Sciatic nerve (tissue), 2 donors: Measurements from ENCODE around the gene KCMF1. TPM values are rescaled to one million over a fixed set of nuclear protein-coding genes. Genes with fewer than 3 reads are reported as not detected.
"Not testable (repeated sequence)": the region's sequence is repeated elsewhere in the genome, so short reads cannot be mapped to it uniquely, and the experiment has no call there.

Experiments used
- ATAC-seq: fragments of 200-7000 bp; cut with Tn5 transposase; one replicate; pipeline ENCODE4 v1.9.1; 2020; ENCODE audit warnings: mild to moderate bottlenecking, moderate library complexity
- DNase-seq: peaks from one replicate; pipeline ENCODE4 v3.0.0-alpha.2; 2020; ENCODE audit warnings: low spot score
- intact Hi-C: fragments of 100-400 bp; cut with DNase I; formaldehyde crosslinking; loops from one replicate; pipeline ENCODE4 v1.14.2; 2022
- total RNA-seq: library from RNA; stranded (reverse); fragmentation: NEBNext Ultra II Directional; extraction: Animal tissue kit (Norgen Biotek cat#: 25700); gene quantifications from one replicate; pipeline ENCODE4 v1.2.1, GENCODE V29; 2021
- donor health status: DM: no; HTN: no; CAD: no.
- donor health status: DM: no; HTN: no; CAD: no.

KCMF1 gene
- total RNA-seq, result 64.8 TPM

DNA sequence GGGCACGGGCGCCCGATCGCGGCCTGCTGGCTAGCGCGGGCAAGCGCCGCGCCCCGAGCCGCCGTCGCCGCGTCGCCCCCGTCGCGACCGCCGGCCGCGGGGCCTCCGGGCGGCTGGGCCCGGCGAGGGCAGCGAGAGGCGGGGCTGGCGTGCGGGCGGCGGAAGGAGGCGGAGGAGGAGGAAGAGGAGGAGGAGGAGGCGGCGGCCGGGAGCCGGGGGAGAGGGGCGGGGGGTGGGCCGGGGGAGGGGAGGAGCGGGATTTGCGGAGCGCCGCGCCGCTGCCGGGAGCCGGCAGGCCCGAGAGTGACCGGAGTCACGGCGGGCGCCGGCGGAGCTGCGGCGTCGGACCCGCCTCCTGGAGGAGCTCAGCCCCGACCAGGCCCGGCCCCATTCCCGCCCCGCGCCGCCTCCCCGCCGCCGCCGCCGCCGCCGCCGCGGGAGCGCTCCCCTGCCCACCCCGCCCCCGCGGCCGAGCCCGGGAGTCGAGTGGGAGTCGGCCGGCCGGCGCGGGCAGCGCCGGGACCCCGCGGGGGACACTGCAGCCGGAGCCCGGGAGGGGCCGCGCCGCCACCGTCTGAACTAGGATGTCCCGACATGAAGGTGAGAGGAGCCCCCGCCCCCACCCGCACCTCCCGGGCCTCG lies at the start of gene KCMF1:
Gene KCMF1 (plus strand): TSS at position 294 of the 642 bp plus-strand sequence. CDS start 291 bp downstream, at position 585.
- ATAC-seq, result peak; percentile 83
- intact Hi-C loops, result no loop called here
- peak; percentile 88 for DNase-seq

DNA sequence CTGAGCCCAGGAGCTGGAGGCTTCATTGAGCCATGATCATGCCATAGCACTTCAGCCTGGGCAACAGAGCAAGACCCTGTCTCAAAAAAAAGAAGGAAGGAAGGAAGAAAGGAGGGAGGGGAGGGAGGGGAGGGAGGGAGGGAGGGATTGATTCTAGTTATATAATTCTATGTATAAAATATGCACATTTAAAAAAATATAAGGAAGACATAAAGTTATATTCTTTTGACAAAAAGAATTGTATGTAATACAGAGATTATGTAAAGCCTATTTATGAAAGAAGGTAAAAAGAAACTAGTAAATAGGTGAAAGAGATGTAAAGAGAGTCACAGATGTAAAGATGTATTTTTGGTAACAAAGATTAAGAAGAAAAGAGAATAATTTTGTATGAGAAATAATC lies 48.0 kb upstream of the KCMF1 start:
- DNase-seq, result no peak

DNA sequence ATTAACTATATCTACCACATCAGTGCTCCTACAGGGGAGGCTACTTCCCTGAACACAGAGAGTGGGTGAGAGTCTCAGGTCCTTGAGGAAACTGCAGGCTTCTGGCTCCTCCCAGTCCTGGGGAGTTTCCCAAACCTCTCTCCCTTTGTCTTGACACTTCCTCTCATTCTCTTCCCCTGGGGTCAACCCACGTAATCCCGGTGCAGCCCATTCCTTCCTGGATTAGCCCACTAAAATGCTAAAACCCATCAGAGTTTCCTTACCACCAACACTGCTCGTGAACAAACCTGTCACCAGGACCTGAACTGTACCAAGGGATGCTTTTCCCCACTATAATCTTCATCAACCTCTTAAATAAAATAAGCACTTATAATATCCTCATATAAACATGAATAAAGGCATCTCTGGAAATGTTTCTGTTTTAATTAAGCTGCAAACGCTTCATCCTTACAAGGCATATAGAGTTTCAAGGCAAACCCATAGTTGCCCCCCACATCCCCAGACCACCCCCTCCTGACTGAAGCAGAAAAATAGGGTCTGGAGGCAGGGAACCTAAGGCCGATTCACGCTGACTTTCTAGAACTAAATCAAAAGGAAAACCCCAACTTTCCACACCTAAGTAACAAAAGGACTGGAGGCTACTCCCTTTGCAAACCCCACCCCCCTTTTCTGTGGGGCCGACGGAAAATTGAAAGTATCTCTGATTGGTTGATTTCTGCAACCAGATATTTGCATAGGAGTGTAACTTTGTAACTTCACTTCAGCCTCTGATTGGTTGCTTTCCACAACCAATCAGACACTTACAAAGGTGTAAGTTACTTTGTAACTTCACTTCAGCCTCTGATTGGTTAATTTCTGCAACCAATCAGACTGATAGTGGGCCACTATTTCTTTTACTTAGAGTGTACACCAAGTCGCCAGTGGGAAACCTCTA lies 46.5 kb upstream of the KCMF1 start:
- peak; percentile 56 for DNase-seq
- intact Hi-C loops, result no loop called here
- ATAC-seq, result peak; percentile 14

More for the DNA sequence above, 48.0 kb upstream of the KCMF1 start:
- no peak for ATAC-seq
- intact Hi-C loops, result no loop called here

DNA sequence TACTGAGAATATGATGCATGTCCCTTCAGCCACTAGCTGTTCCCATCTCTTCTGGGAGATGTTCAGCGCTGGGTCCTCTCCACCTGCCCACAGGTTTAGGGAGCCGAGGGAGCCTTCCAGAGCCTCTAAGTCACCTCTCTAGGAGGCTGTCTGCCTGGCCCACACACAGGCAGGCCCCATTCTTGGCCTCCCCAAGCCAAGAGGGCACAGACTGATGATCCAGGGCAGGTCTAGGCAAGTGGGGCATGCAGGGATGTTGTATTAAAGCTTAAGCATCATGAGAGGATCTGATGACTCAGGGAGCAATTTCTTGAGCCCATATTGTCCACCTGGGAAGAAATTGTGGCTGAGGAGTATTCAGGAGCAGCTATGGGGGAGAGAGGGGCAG lies 45.6 kb upstream of the KCMF1 start:
- no peak for DNase-seq
- intact Hi-C loops, result no loop called here

DNA sequence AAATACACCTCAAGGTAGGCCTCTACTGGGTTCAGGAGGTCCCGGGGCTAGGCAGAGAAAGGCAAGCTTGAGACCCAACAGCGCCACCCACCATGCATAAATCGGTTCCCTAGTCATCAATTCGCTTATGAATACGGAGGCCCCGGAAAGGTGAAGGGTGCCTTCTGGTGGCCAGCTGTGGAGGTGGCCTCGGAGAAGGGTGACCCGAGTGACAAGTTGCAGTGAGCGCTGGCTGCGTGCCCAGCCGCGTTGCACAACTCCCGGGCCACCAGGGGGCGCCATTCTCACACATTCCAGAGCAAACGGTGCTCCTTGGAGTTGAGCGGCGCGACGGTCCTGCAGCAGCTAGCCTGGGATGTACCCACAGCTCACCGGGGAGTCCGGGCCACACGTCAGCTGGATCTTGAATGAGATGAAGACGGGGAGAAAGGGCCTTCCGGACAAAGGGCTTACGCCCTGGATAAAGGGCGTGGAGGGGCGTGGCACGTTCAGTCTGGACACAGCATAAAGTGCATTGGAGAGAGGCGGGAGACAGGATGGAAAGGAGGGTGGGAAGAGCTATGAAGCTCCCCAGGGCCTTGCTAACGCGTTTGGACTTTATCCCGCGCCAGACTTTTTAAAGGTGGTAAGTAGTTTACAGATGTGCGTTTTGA lies 45.1 kb upstream of the KCMF1 start:
- DNase-seq, result peak; percentile 96
- intact Hi-C loops, result no loop called here
- peak; percentile 90 for ATAC-seq

More for the DNA sequence above, 45.6 kb upstream of the KCMF1 start:
- ATAC-seq, result peak; percentile 2

DNA sequence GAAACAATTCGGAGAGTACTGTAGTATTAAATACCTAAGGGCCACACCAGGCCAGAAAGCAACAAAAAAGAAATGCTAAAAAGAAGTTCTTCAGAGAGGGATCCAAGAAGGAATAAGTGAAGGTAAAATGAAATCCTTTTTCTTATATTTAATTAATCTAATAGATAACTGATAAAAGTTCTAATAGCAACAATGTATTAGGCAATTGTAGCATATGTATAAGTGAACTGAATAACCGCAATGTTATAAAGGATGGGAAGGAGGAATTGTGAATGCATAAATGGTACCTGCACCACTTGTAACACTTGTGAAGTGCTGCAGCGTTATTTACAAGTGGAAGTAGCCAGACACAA lies 43.7 kb upstream of the KCMF1 start:
- DNase-seq (no peak), ATAC-seq (no peak)
- intact Hi-C loops, result no loop called here

DNA sequence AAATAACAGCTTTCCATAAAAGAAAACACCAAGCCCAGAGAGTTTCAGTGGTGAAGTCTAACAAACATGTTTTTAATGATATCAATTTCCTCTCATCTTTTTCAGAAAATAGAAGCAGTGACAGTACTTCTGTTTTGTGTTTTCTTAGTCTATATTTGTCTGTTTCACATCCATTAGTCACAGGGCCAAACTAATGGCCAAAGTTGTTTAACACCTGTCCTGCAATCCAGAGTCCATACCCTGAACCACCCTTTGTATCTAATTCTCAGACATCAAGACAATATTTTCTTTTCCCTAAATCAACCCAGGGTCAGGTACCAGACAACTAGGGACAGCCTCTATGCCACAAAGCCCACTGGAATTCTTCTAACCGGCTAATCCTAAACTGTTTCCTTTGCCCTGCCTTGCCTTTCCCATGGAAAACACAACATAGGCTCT lies 39.6 kb upstream of the KCMF1 start:
- no peak for ATAC-seq
- intact Hi-C loops, result no loop called here
- no peak for DNase-seq

DNA sequence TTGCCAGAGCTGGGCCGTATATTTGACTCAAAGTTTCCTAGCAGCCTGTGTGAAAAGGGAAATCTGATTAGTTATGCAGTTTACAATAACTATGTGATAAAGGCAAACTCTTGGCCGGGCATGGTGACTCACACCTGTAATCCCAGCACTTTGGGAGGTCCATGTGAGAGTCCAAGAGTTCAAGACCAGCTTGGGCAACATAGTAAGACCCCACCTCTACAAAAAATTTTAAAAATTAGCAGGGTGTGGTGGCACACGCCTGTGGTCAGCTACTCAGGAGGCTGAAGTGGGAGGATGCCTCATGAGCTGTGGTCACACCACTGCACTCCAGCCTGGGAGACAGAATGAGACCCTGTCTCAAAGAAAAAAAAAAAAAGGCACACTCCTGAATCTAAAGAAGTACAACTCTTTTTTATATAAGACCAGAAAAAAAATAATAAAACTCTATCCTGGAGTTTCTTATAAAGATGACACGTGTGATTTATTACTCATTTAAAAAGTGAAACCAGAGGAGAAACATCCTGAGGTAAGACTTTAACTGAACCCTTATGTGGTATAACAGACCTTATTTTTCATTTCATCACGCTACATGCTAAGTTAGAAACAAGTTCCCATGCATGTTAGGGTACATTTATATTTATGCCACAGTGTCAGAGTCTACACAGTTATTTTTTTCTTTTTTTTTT lies 32.6 kb upstream of the KCMF1 start:
- ATAC-seq (no peak), DNase-seq (no peak)
- intact Hi-C loops, result no loop called here

DNA sequence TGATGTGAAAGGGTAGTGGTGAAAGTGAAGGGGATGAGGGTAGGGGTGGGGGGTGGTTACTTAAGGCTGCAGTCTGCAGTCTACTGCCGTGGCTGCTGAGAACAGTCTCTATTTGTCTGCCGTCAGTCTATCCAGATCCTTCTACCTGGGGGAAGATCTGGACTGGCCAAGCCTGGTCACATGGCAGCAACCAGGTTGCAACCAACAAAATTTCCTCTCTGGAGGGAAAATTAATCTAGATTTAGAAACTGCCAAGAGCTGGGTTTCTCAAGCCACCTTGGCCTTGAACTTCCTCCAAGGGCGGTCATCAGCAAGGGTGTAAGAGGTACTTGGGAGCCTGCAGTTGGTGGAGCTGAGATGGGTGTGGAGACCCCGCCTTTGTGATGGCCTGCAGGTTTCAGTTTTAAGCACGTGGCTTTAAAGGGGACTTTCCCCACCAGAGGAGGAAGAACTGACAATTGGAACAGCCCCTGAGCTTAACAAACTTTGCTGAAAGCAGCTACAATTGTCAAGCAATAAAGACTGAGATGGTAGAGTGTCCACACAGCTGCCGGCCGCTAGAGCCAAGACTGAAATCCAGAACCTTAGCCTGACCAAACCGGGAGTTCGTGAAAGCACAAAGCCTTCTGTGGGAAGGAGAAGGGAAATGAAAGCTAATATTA lies 31.4 kb upstream of the KCMF1 start:
- no peak for DNase-seq
- ATAC-seq, result no peak
- intact Hi-C loops, result no loop called here

DNA sequence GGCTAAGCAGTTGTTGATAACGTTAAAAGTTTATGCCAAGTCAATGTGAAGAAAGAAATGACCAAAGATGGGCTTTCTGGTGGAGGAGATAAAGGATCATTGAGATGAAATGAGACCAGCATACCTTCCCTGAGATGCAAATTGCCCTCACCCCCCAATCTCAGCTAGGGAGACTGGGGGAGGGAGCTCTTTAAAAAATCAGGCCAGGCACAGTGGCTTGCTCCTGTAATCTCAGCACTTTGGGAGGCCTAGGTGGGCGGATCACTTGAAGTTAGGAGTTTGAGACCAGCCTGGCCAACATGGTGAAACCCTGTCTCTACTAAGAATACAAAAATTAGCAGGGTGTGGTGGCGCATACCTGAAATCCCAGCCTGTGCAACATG lies 30.9 kb upstream of the KCMF1 start:
- intact Hi-C loops, result no loop called here
- no peak for DNase-seq
- no peak for ATAC-seq

DNA sequence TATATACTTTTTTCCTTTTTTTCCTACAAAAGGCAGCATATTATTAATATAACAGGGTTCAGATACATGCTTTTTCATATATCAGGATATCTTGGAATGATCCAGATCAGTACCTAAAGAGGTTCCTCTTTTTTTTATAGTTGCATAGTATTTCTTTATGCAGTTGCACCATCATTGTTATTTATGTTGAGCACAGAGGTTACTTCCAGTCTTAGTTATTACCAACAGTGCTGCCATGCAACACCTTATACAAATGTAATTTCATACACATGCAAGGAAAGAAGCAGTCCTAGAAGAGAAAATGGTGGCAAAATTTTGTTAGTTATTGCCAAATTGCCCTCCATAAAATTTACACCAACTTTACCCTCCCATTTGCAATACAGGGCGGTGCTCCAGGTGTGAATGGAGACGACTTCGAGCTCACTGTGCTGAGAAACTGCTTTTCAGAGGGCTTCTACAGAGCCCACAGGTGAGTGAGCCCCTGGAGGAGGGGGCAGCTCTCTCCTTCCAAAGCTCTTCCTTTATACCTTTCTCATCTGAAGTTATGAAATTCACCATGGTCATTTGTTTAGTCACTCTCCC lies 30.0 kb upstream of the KCMF1 start:
- ATAC-seq (no peak), DNase-seq (no peak)
- intact Hi-C loops, result no loop called here

DNA sequence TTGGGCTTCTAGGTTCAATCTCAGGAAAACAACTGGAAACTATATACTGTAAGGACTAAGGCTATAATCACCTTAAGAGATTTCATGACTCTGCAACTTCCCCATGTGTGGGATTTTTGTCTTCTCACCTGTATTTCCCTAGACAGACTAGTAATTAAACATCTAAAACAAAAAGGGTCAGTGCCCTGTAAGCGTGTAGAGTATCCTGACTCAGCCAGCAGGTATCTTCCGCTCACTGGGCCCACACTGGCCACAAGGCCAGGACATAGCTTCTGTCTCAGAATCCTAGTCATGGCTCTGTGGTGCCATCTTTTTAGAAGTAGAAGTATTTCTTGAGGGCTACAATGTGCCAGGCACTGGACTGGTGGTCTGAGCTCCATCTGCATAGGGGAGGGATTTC lies 28.8 kb upstream of the KCMF1 start:
- ATAC-seq (no peak), DNase-seq (no peak)
- intact Hi-C loops, result no loop called here

DNA sequence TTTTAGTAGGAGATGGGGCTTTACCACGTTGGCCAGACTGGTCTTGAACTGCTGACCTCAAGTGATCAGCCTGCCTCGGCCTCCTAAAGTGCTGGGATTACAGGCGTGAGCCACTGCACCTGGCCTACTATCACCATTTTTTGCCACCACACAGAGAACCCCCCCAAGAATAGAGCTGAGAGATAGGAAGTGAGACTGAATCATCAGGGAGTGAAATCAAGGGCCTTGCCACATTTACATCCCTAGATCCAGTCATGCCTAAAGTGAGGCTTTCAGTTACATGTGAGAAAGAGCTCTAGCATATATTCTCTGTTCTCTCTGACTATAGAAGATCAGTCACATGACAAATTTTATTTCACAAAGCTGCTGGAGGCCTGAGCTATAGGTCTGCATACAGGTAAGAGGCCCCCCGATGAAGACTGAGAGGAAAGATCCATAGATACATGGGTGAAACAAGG lies 28.0 kb upstream of the KCMF1 start:
- intact Hi-C loops, result no loop called here
- no peak for DNase-seq
- ATAC-seq, result no peak

DNA sequence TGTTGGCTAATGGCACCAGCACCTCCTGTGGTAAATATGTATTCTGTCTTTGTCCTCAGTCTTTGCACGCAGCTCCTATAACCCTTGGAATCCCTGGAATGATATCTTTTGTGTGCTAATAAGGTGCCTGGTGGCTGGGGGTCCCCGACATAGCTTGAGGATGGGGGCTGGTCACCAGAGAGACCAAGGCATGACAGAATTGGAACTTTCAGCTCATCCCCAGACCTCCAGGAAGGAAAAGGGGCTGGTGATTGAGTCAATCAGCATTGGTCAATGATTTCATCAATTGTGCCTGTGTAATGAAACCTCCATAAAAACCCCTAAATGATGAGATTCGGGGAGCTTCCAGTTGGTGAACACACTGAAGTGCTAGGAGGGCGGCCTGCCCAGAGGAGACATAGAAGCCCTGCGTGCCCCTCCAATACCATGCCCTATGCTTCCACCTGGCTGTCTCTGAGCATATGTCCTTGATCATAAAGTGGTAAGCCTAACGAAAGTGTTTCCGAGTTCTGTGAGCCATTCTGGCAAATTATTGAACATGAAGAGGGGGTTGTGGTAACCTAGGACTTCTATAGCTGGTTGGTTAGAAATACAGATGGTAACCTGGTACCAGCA lies 26.6 kb upstream of the KCMF1 start:
- no peak for ATAC-seq
- no peak for DNase-seq
- intact Hi-C loops, result no loop called here

DNA sequence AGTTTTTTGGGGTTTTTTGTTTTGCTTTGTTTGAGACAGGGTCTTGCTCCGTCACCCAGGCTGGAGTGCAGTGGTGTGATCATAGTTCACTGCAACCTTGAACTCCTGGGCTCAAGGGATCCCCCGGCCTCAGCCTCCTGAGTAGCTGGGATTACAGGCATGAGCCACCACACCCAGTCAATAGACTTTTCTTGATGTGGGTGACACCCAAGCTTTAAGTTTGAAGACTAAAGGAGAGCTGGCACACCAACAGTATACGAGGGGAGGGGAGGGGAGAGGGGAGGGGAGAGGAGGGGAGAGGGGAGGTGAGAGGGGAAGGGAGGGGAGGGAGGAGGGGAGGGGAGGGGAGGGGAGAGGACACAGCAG lies 25.1 kb upstream of the KCMF1 start:
- intact Hi-C loops, ATAC-seq, DNase-seq: not testable (repeated sequence)

DNA sequence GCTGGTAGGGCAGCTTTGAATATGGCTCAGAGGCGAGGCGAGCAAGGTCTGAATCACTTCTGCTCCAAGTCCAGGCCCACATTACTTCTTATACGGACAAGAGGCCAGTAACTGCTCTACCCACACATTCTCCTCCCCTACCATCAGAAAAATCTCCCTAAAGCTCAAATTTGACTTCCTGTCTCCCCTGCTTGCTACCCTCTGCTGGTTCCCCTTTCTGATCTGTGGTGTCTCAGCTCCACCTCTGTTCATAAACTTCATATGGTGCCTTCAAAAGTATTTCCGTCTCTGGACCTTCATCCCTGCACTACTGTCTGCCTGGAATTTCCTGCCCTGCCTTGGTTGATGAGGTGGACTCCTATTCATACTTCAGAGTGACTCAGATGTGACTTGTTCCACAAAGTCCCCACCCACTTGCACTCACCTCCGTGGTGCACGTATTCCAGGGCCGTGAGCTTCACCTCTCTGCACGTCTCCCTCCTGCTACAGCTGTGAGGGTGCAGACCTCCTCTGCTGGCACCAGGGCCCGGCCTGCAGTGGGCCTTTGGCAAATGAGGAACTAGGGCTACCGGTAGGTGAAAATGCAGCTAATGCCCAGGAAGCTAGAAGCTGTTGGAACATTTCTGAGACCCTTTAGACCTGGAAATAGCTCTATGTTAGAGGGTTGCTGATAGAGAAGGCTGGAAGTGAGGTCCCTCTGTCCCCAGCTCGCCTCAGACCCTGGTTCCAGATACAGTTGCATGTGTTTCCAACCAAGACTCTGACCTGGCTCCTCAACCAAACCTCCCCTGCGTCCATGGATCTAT lies 24.6 kb upstream of the KCMF1 start:
- intact Hi-C loops, result no loop called here
- DNase-seq, result no peak
- peak; percentile 41 for ATAC-seq

DNA sequence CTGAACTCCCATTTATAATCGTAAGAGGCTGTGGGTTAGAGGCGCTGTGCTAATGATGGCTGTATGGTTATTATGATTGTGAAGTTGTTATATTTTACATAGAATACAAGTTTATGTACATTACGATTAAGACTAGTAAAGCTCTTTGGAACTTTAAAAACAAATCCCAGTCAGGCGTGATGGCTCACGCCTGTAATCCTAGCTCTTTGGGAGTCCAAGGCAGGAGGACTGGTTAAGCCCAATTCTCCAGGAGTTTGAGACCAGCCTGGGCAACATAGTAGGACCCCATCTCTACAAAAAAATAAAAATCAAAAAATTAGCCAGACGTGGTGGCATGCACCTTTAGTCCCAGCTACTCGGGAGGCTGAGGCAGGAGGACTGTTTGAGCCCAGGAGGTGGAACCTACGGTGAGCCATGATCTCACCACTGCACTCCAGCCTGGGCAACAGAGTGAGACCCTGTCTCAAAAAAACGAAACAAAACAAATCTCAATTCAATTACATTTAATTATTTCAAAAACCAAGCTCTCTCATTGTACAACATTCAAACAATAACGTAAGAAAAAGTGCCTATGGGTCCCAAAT lies 23.9 kb upstream of the KCMF1 start:
- intact Hi-C loops, result no loop called here
- ATAC-seq, result no peak
- no peak for DNase-seq
